ENCODE data around the gene ZNF425.
"Not testable (repeated sequence)": the region's sequence is repeated elsewhere in the genome, so short reads cannot be mapped to it uniquely, and the experiment has no call there.

ZNF425 gene

DNA sequence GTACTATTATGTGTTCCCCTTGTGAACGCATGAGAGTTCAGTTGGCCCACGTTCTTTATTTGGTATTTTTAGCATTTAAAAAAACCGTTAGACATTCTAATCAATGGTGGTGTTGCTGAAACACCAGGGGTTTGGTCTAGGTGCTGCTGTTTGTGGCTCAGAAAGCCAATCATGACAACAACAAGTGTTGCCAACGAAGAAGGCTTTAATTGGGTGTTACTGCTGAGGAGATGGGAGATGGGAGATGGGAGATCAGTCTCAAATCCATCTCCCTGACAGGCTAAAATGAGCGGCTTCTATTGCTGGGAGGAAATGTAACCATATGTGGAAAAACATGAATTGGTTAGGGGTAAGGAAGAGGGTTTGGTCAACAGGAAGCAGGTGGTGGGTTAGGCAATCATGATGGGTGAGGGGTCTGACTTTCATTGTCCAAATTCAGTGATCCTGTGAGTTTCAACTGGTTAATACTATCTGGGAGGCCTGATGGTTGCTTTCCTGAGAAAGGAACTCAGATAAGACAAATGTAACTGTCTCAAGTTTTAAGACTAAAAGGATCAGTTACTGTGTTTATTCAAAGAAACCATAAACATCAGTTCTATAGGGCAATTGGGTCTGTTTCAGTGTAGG is 4.6 kb upstream of the ZNF425 start:
- DNase-seq (ENCODE audit: low read depth) = no peak

DNA sequence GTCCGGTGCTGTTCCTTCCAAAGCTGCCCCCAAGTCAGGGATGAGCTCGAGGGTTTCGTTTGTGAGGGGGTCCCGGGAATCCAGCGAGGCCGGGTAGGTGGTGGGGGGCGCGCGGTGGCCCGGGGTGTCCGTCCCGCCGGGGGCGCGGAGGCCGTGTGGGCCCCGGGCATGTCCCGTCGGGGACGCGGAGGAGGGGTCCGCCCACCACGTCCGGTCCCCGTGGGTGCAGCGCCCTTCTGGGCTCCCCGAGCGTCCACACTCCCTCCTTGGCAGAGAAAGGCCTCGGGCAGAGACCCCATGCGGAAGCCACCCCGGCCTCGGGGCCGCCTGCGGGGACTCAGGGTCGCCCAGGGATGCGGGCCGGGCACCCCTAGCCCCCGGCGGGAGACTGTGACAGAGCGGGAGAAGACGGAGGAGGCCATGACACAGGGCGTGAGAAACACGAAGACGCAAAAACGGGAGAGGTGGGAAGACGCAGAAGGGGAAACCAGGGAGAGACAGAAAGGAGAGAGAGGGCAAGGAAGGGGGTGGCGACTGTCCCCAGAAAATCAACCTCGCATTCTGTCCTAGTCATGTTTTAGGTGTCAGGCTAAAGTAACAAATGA is 640 bp upstream of the ZNF425 start:
- DNase-seq (ENCODE audit: low read depth) = no peak

DNA sequence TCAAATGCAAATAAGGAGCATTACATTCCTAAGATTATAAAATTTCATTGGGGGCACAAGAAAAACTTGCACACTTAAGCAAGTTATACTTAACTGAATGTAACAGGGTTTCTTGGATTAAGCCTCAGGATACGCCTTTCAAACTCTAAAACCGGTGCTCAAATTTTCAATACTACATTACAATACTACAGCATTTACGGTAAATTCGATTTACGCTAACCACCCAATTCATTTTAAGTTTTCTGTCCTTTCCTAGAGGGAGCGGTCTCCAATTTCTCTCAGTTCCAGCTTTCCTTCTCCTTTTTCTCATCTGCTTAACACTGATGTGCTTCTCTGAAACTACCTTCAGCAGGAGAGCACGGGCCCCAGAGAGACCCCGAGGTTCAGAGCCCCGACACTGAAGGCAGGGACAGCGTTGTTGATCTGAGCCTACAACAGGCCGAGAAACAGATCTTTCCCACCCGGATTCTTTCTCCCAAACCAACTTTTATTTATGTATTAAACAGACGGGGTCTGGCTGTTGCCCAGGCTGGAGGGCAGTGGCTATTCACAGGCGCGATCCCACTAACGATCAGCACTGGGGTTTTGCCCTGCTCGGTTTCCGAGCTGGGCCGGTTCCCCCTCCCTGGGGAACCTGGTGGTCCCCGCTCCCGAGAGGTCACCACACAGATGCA is 798 bp downstream of the ZNF425 start:
- no peak for DNase-seq (ENCODE audit: low read depth)

DNA sequence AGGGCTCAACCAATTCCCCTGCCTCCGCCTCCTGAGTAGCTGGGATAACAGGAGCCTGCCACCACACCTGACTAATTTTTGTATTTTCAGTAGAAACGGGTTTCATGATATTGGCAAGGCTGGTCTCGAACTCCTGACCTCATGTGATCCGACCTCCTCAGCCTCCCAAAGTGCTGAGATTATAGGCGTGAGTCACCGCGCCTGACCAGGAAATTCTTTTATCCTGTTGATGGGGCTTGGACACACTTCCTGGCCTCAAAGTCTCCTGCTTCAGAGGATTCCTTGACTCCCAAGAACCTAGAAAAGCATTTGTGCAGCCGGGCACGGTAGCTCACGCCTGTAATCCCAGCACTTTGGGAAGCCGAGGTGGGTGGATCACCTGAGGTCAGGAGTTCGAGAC is 16.2 kb downstream of the ZNF425 start:
- no peak for DNase-seq (ENCODE audit: low read depth)

DNA sequence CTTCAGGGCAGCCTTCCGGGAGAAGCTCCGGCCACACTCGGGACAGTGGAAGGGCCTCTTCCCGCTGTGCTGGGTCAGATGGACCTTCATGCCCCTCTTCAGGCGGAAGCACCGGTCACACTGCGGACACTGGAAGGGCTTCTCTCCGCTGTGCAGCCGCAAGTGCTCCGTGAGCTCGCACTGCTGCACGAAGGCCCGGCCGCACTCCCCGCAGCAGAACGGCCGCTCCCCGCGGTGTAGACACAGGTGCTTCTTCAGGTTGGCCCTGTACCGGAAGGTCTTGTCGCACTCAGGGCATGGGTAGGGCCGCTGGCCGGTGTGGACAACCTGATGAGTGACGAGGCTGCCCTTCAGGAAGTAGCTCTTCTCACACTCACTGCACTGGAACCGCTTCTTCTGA is 21.4 kb downstream of the ZNF425 start:
- no peak for DNase-seq (ENCODE audit: low read depth)

DNA sequence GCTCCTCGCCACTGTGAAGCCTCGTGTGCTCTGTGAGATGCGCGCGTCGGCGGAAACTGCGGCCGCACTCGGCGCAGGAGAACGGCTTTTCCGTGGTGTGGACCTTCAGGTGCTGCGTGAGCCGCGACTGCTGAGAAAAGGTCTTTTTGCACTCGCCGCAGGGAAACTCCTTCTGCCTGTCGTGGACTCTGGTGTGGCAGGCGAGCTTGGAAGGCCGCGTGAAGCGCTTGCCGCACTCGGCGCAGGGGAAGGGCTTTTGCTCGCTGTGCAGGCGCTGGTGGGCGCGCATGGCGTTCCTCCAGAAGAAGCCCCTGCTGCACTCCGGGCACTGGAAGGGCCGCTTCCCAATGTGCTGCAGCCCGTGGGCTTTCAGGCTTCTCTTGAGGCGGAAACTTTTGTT is 21.9 kb downstream of the ZNF425 start:
- DNase-seq (ENCODE audit: low read depth) = no peak

DNA sequence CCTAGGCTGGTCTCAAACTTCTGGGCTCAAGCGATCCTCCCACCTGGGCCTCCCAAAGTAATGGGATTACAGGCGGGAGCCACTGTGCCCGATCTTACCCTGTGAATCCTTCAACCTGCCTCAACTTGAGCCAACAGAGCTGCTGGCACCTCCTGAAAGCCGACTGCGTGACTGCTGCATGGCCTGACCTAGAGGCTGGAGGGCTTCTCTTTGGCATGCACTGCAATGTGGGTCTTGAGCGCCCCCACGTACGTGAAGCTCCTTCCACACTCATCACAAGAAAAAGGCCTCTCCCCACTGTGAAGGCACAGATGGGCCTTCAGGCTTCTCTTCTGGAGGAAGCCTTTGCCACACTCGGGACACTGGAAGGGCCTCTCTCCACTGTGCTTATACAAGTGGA is 22.7 kb downstream of the ZNF425 start:
- no peak for DNase-seq (ENCODE audit: low read depth)

DNA sequence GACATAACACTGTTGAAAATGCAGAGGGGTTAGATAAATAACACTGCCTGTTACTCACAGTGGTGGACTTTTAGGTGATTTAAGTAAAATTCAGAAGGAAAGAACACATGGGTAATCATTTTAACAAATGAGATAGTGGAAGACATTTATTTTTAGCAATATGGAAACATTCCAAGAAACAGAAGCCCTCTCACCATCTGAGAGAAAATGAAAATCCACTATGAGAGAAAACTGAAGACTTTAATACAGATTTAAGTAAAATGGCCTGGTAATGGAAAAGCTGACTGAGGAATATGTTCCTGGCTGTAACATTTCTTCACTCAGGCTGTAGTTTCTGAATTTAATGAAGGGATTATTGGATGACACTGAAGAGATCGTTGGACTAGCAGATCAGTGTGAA is 23.5 kb downstream of the ZNF425 start:
- no peak for DNase-seq (ENCODE audit: low read depth)

DNA sequence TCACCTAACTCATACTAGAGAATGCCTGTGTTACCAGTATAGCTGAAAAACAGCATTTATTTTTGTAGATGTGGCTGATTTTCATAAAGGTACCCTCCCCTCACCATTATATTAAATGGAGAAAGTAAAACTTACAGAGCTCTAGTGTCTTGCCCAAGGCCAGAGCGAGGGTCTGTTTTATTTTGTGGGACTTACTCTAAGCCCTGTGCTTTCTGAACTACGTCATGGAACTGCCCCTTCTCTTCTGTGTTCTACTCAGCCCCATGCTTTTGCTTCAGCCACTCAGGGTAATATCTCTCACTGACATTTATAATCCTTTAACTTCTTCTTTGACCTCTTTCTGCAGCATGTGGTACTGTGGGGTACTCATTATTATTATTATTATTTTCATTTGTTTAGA is 25.3 kb downstream of the ZNF425 start:
- DNase-seq (ENCODE audit: low read depth) = no peak

DNA sequence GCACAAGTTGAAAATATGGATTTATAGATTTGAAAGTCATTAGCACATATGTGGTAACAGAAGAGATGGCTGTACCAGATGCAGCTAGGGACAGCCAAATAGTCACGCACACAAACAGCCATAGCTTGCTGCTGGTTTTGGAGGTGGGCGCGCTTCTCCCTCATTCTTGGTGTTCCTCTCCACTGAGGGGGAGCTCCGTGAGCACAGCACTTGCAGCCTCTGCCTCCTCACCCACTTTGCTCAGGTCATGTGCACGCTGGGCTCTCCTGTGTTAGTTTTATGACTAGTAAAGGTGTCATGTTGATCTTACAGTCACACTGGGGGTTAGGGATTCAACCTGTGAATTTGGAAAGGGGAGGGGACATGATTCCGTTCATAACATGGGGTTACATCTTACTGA is 27.1 kb downstream of the ZNF425 start:
- DNase-seq (ENCODE audit: low read depth) = no peak

DNA sequence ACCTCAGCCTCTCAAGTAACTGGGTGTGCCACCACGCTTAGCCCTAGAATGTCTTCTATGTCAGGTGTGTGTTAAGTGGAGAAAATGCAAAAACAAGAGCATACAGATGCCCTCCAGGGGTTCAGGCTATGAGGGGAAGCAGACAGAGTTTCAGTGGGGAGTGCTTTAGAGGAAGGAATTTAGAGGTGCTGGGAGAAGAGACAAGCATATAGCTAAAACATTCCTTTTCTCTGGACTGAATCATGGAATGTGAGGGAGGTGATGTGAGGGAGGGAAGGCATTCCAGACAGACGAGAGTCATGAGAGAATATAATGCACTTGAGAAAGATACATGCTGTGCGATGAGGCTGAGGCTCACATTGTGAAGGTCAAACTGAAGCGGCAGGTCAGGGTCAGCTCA is 29.0 kb downstream of the ZNF425 start:
- no peak for DNase-seq (ENCODE audit: low read depth)

DNA sequence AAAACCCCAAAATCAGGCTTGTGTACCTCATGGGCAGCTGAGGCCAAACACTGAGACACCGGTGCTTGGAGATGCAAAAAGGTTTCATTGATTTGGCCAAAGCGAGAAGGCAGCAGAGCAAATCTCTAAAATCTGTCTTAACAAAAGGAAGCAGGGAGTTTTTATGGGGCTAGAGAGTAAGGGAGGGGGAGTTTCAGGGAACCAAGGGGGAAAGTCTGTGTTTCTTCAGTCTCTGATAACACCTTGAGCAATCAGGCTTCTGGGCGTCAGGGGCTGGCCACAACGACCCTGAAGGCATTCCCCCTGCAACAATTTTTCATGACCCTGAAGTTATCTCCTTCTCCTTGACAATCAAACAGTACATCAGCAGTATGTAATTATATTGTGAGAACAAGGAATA is 32.9 kb downstream of the ZNF425 start:
- DNase-seq (ENCODE audit: low read depth) = no peak

DNA sequence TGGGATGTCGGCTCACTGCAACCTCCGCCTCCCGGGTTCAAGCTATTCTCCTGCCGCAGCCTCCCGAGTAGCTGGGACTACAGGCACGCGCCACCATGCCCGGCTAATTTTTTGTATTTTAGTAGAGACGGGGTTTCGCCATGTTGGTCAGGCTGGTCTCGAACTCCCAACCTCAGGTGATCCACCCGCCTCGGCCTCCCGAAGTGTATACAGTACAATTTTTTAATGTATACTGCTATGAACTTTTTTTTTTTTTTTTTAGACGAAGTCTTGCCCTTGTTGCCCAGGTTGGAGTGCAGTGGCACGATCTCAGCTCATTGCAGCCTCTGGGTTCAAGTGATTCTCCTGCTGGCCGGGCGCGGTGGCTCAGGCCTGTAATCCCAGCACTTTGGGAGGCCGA is 33.9 kb downstream of the ZNF425 start:
- not testable (repeated sequence) for DNase-seq (ENCODE audit: low read depth)

DNA sequence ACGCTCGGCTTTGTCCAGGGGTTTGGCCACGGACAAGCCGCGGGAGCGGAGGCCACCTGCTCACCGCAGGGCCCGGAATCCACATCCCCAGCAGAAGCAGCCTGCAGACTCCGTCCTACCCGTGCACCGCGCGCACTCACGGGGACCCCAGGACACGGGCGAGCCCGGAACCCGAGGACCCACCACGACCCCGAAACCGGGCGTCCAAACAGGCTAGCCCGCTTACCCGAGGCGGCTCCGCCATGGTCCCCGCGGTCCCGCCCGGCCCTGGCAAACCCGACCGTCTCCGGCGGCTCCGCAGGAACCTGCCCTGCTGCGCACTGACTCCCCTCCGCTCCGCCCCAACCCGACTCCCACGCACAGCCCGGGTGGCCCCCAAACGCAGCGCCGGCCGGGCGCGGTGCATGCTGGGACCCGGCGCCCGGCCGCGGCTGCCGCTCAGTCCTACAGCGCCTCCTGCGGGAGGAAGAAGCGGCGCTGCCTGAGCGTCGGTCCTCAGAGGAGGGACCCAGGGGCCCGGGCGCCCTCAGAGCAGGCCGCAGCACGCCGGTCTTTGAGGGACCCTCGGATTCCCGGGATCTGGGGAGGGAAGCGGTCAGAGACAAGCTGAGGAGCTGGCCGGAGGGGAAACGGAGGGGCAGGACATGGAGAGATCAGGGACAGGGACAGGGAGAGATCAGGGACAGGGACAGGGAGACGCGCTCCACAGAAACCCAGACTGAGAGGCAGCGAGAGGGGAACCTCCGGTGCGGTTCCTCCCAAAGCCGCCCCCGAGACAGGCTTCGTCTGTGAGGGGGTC is 35.5 kb downstream of the ZNF425 start, which contains the start of gene ZNF786:
ZNF786 (minus strand) TSS at position 322 of the 799 bp plus-strand sequence; CDS start at position 244, 78 bp downstream.
- DNase-seq (ENCODE audit: low read depth) = peak; percentile 78

DNA sequence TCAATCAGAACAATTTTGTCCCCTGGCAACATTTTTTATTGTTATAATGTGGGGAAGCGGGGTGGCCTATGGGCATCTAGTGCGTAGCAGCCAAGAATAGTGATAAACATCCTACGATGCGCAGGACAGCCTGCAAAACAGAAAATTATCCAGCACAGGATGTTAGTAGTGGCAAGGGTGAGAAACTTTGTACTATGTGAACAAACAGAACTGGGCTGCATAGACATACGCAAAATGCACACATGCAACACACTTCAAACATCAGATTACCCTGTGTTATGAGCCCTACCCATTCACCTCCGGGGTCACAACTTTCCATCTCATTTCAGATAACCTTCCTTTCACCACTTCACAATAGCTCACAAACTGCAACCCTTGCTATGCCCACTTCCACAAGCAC is 38.7 kb downstream of the ZNF425 start:
- no peak for DNase-seq (ENCODE audit: low read depth)

DNA sequence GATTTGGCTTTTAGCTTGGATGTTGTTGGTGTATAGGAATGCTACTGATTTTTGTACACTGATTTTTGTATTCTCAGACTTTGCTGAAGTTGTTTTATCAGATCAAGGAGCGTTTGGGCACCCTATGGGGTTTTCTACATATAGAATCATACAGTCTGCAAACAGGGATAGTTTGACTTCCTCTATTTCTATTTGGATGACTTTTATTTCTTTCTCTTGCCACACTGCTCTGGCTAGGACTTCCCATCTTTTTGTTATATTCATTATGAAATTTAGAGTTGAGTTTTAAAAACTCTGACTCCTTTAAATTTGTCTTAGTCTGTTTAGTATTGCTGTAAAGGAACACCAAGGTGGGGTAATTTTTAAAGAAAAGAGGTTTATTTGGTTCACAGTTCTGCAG is 40.3 kb downstream of the ZNF425 start:
- DNase-seq (ENCODE audit: low read depth) = no peak

DNA sequence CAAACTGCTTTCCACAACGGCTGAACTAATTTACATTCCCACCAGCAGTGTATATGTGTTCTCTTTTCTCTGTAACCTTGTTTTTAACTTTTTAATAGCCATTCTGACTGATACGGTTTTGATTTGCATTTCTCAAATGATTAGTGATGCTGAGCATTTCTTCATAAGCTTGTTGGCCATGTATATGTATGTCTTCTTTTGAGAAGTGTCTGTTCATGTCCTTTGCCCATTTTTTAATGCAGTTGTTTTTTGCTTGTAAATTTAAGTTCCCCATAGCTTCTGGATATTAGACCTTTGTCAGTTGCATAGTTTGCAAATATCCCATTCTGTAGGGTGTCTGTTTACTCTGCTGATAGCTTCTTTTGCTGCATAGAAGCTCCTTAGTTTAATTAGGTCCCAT is 41.7 kb downstream of the ZNF425 start:
- DNase-seq (ENCODE audit: low read depth) = no peak

DNA sequence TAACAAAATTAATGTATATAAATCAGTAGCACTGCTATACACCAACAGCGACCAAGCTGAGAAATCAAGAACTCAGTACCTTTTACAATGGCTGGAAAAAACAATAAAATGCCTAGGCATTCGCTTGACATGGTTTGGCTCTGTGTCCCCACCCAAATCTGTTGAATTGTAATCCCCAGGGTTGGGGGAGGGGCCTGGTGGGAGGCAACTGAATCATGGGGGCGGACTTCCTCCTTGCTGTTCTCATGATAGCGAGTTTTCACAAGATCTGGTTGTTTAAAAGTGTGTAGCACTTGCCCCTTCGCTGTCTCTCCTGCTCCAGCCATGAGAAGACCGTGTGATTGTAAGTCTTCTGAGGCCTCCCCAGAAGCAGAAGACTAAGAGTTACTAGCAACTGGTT is 44.2 kb downstream of the ZNF425 start:
- DNase-seq (ENCODE audit: low read depth) = no peak

DNA sequence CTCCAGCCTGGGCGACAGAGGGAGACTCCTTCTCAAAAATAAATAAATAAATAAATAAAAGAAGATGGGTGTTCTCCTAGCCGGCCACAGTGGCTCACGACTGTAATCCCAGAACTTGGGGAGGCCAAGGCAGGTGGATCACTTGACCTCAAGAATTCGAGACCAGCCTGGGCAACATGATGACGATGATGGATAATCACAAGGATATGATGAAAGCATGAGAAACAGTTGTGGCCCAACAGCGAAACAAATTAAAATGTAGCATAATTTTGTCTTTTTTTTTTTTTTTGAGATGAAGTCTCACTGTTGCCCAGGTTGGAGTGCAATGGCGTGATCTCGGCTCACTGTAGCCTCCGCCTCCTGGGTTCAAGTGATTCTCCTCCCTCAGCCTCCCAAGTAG is 48.5 kb downstream of the ZNF425 start:
- DNase-seq (ENCODE audit: low read depth) = no peak

DNA sequence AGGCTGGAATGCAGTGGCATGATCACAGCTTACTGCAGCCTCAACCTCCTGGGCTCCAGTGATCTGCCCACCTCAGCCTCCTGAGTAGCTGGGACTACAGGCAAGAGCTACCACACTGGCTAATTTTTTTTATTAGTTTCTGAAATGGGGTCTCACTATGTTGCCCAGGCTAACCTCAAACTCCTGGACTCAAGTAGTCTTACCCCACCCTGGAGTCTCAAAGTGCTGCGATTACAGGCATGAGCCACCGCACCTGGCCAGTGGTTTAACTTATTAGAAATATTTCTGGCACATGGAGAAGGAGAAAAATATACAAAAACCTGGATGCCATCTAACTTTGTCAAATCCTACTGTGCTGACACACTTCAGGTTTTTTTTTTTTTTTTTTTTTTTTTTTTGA is 50.8 kb downstream of the ZNF425 start:
- no peak for DNase-seq (ENCODE audit: low read depth)

DNA sequence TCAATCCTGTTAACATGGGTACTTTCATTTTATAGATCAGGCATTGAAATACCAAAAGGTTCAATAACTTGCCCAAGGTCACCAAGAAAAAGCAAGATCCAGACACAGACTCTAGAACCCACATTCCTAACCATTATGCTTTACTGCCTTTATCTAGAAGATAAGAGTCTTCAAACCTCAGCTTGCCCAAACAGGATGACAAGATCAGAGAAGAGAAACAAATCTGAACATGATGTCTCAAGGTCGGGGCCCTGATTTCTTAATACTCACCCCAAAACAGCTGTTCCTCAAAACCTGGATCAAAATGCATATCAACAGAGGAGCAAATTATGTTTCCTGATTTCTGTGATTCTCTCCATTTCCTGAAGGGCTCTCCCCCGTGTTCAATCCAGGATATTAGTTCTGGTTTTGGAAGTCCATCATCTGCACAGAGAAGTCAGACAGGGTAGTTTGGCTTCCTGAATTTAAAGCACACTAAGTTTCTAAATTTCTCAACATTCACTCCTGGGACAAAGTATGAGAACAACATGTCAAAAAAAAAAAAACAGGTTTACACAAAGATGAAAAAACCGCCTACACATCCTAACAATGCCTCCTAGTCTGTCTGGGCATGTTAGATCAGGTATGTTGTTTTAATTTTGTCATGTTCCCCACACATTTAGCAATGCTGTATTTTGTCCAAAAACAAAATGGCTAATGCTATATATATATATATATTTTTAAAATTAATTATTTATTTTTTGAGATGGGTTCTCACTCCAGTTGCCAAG is 51.8 kb downstream of the ZNF425 start:
- DNase-seq (ENCODE audit: low read depth) = no peak

DNA sequence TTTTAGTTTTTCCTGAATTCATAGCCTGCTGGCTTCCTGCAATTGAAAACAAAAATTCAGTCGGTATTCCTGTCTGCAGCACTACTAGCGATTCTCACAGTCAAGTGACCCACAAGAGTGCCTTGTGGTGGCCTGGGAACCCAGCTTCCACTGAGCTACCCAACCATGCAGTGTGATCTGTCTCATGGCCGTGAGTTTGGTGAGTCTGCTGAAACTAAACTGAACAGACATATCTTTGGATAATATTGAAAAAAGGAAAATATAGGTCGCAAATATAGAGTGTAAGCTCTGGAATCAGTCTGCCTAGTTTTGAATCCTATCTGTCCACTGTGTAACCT is 53.7 kb downstream of the ZNF425 start:
- no peak for DNase-seq (ENCODE audit: low read depth)

All from GM04504 (cell line).